GM10266 (cell line): ENCODE measurements around the gene ADGRA1.

Source experiments
- DNase-seq: peaks from one replicate; pipeline ENCODE4 v3.0.0; 2012; ENCODE audit errors: extremely low spot score
- CTCF ChIP-seq: IDR thresholded peaks from 2 replicates; pipeline ENCODE4 v1.5.1; 2012; ENCODE audit warnings: mild to moderate bottlenecking, low read depth; ENCODE audit not compliant: control insufficient read depth, insufficient read depth; ENCODE audit errors: missing control alignments

ADGRA1 gene

GRCh38 chr10:133079836-133080682 lies 7.7 kb upstream of the ADGRA1 start:
- no peak for TF ChIP-seq CTCF
- DNase-seq, result no peak

DNA sequence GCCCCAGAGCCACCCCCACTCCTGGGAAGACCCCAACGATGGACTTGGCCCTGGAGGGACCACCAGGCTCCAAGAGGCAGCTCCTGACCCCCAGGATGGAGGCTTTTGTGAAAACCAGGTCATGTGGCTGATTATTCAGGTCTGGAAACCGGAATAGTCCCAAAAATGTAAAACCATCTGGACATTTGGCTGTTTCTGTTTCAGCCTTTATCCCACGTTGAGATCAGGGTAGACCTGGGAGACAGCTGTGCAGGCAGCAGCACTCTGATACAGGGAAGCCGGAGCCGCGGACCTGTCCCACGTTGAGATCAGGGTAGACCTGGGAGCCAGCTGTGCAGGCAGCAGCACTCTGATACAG lies 7.1 kb upstream of the ADGRA1 start:
- DNase-seq, result no peak

GRCh38 chr10:133081636-133082035 lies 6.1 kb upstream of the ADGRA1 start:
- TF ChIP-seq CTCF, result no peak
- no peak for DNase-seq

More for the DNA sequence above, 7.1 kb upstream of the ADGRA1 start:
- TF ChIP-seq CTCF, result no peak

- DNase-seq, result no peak
- no peak for TF ChIP-seq CTCF
Observed at GRCh38 chr10:133082685-133083421, 4.9 kb upstream of the ADGRA1 start.

- DNase-seq, result no peak
- no peak for TF ChIP-seq CTCF
Observed at GRCh38 chr10:133083422-133084100, 4.2 kb upstream of the ADGRA1 start.

GRCh38 chr10:133084491-133084890 lies 3.2 kb upstream of the ADGRA1 start:
- TF ChIP-seq CTCF, result no peak
- no peak for DNase-seq
